HepG2 (cell line): ENCODE results near the gene NGEF. TPM values are rescaled to one million over a fixed set of nuclear protein-coding genes. Genes with fewer than 3 reads are reported as not detected.

Source experiments
- CBX5 ChIP-seq: sonication (generic); formaldehyde crosslinking; IDR thresholded peaks from 2 replicates; pipeline ENCODE4 v1.4.0; 2020; ENCODE audit warnings: missing genetic modification reagents, borderline replicate concordance
- DPF2 ChIP-seq: sonication (generic); formaldehyde crosslinking; IDR thresholded peaks from 2 replicates; pipeline ENCODE4 v1.4.0; 2020; ENCODE audit warnings: mild to moderate bottlenecking, low read depth, missing genetic modification reagents, borderline replicate concordance
- HMGXB3 ChIP-seq: sonication (generic); formaldehyde crosslinking; IDR thresholded peaks from 2 replicates; pipeline ENCODE4 v1.4.0; 2020; ENCODE audit warnings: missing genetic modification reagents, borderline replicate concordance
- IRF2 ChIP-seq: IDR thresholded peaks from 2 replicates; pipeline ENCODE4 v1.6.1; 2018; ENCODE audit warnings: missing genetic modification reagents, missing compliant biosample characterization
- MEIS2 ChIP-seq: sonication (generic); formaldehyde crosslinking; IDR thresholded peaks from 2 replicates; pipeline ENCODE4 v1.9.0; 2021; ENCODE audit warnings: mild to moderate bottlenecking, missing genetic modification reagents
- MZF1 ChIP-seq: sonication (generic); formaldehyde crosslinking; IDR thresholded peaks from 2 replicates; pipeline ENCODE4 v1.8.1; 2023; ENCODE audit warnings: mild to moderate bottlenecking, missing genetic modification reagents, borderline replicate concordance
- NCOA2 ChIP-seq: sonication (generic); formaldehyde crosslinking; IDR thresholded peaks from 2 replicates; pipeline ENCODE4 v1.8.0; 2022; ENCODE audit warnings: inconsistent platforms
- NR2C2 ChIP-seq: sonication (generic); formaldehyde crosslinking; IDR thresholded peaks from 2 replicates; pipeline ENCODE4 v1.4.0; 2020; ENCODE audit warnings: missing genetic modification reagents, mild to moderate bottlenecking, moderate library complexity, borderline replicate concordance
- PITX1 ChIP-seq: sonication (generic); formaldehyde crosslinking; IDR thresholded peaks from 2 replicates; pipeline ENCODE4 v1.5.1; 2020; ENCODE audit warnings: mild to moderate bottlenecking, missing genetic modification reagents
- SKI ChIP-seq: fragments of 450-650 bp; IDR thresholded peaks from one replicate; pipeline ENCODE4 v1.6.1; 2018; ENCODE audit warnings: mild to moderate bottlenecking; ENCODE audit not compliant: partially characterized antibody
- SOX5 ChIP-seq: IDR thresholded peaks from 2 replicates; pipeline ENCODE4 v1.6.1; 2016; ENCODE audit warnings: borderline replicate concordance
- STAG1 ChIP-seq: sonication (generic); formaldehyde crosslinking; IDR thresholded peaks from 2 replicates; pipeline ENCODE4 v1.4.0; 2020; ENCODE audit warnings: missing genetic modification reagents
- THYN1 ChIP-seq: sonication (generic); formaldehyde crosslinking; IDR thresholded peaks from 2 replicates; pipeline ENCODE4 v1.8.1; 2023; ENCODE audit warnings: low read depth, mild to moderate bottlenecking, moderate library complexity, missing genetic modification reagents, borderline replicate concordance
- ZBTB33 ChIP-seq: sonication (generic); formaldehyde crosslinking; IDR thresholded peaks from 2 replicates; pipeline ENCODE4 v1.4.0; 2020; ENCODE audit warnings: missing genetic modification reagents
- ZFP91 ChIP-seq: sonication (generic); formaldehyde crosslinking; IDR thresholded peaks from 2 replicates; pipeline ENCODE4 v1.9.0; 2022; ENCODE audit warnings: missing genetic modification reagents, mild to moderate bottlenecking, borderline replicate concordance
- ZNF335 ChIP-seq: sonication (generic); formaldehyde crosslinking; IDR thresholded peaks from 2 replicates; pipeline ENCODE4 v1.4.0; 2020; ENCODE audit warnings: missing genetic modification reagents
- ZNF678 ChIP-seq: sonication (generic); formaldehyde crosslinking; IDR thresholded peaks from 2 replicates; pipeline ENCODE4 v1.4.0; 2020; ENCODE audit warnings: mild to moderate bottlenecking, missing genetic modification reagents
- ZNF780A ChIP-seq: sonication (generic); formaldehyde crosslinking; IDR thresholded peaks from 2 replicates; pipeline ENCODE4 v1.8.0; 2022; ENCODE audit warnings: mild to moderate bottlenecking, missing genetic modification reagents, moderate library complexity
- ZNF788 ChIP-seq: sonication (generic); formaldehyde crosslinking; IDR thresholded peaks from 2 replicates; pipeline ENCODE4 v1.5.0; 2020; ENCODE audit warnings: mild to moderate bottlenecking, missing genetic modification reagents, borderline replicate concordance
- polyA plus RNA-seq, 8 experiments: library from polyadenylated mRNA; depleted of rRNA in 3 of 8; stranded (reverse) in 7 of 8; unstranded in 1 of 8; fragments of >200 nt; fragmentation: Illumina TruSeq in 4 of 8; extraction: Trizol in 4 of 8; gene quantifications; 2 replicates each; pipeline versions ENCODE4 v1.2.1 to v1.2.3, GENCODE V29; 2011 to 2016; ENCODE audit warnings: low read depth in 4 of 8, missing spikeins in 1 of 8, mixed read lengths in 1 of 8; ENCODE audit not compliant: insufficient read depth in 1 of 8
- total RNA-seq, 5 experiments: library from RNA; depleted of rRNA; stranded (reverse); fragments of >200 nt; fragmentation: Illumina TruSeq; extraction: Trizol; gene quantifications; 2 replicates each; pipeline ENCODE4 v1.2.3, GENCODE V29; 2016; ENCODE audit warnings: low read depth in 1 of 5
- TF ChIP-seq, protein P1 (sequence below): sonication (generic); formaldehyde crosslinking; IDR thresholded peaks from 2 replicates; pipeline ENCODE4 v1.4.0; 2020; ENCODE audit warnings: missing genetic modification reagents, borderline replicate concordance

NGEF gene
- total and polyA plus RNA-seq, 2 of the 13 experiments (the other 11 are each of a cell fraction or from before 2014, with no cell fraction given) = 14.4 to 36.9 TPM

DNA sequence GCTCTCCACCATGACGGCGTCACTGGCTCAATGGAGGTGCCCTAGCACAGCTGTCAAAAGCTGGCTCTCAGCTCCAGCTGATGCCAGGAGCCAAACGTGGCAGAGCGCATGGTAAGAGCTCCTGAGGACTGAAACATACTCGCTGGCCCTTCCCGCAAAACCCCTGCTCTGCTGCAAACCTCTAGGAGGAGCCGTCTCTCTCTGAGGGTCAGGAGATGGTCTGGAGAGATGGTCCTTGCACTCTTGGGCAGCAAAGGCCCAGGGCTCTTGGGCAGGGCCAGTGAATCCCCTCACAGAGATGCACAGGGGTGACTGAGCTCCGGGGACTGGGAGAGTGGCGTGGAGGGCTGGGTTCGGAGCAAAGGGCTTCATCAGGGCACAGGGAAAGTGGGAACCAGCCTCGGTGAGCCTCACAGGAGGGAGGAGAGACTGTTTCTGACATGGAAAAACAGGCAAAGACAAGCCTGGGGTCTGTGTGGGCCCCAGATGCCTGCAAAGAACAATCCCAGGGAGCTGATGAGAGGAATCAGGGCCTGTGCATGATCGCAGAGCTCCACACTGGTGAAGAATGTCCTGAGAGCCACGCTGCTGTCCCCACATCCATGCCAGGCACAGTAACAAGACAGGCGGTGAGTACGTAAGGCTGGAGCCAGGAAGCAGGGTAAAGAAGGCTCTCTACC, 125.7 kb downstream of the NGEF start (continued):
- TF ChIP-seq HMGXB3 = no peak
- 0 out of 2 replicates have a peak, but pooled peaks have one; percentile 29 for TF ChIP-seq ZNF788 (CRISPR knock-in tag)
- no peak for TF ChIP-seq CBX5
- no peak for TF ChIP-seq PITX1 (CRISPR knock-in tag)
- TF ChIP-seq MZF1 (CRISPR knock-in tag) = no peak
- no peak for TF ChIP-seq SOX5
- TF ChIP-seq, protein P1, sequence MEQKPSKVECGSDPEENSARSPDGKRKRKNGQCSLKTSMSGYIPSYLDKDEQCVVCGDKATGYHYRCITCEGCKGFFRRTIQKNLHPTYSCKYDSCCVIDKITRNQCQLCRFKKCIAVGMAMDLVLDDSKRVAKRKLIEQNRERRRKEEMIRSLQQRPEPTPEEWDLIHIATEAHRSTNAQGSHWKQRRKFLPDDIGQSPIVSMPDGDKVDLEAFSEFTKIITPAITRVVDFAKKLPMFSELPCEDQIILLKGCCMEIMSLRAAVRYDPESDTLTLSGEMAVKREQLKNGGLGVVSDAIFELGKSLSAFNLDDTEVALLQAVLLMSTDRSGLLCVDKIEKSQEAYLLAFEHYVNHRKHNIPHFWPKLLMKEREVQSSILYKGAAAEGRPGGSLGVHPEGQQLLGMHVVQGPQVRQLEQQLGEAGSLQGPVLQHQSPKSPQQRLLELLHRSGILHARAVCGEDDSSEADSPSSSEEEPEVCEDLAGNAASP (CRISPR knock-in tag) = no peak
- peak; percentile 38; the same call in 1 of the 2 replicates for TF ChIP-seq ZFP91
- TF ChIP-seq ZBTB33 (CRISPR knock-in tag) = peak; percentile 96
- peak; percentile 59 for TF ChIP-seq STAG1 (CRISPR knock-in tag)
- no peak for TF ChIP-seq DPF2
- TF ChIP-seq THYN1 (CRISPR knock-in tag) = no peak
- no peak for TF ChIP-seq IRF2
- no peak for TF ChIP-seq ZNF335 (CRISPR knock-in tag)
- no peak for TF ChIP-seq NCOA2
- TF ChIP-seq NR2C2 (CRISPR knock-in tag) = no peak
- TF ChIP-seq ZNF780A (CRISPR knock-in tag) = no peak
- TF ChIP-seq MEIS2 (CRISPR knock-in tag) = no peak
- no peak for TF ChIP-seq ZNF678 (CRISPR knock-in tag)
- no peak for TF ChIP-seq SKI
